ENCODE results near the gene CCDC102A. TPM values are rescaled to one million over a fixed set of nuclear protein-coding genes. Genes with fewer than 3 reads are reported as not detected.
A peak's percentile ranks its signal among the peaks of the same experiment; 100 is the strongest.

The CCDC102A gene
- total RNA-seq, 1 experiment from 2014 or later, result 8.1 TPM

GRCh38 chr16:57477531-57478202, 58.7 kb downstream of the CCDC102A start:
- TF ChIP-seq EZH2 (IDR thresholded peaks at IDR 0.05; ENCODE audit: low read depth), result no peak
- TF ChIP-seq CTCF (conservative IDR thresholded peaks at IDR 0.05), result no peak
- H3K4me2 ChIP-seq, result no peak overlapping the region
- no peak overlapping the region for H3K4me3 ChIP-seq
- CTCF ChIA-PET, result no interaction called here
- POLR2A ChIA-PET (ENCODE audit: unreplicated experiment), result no interaction called here
- no peaks in the 10 kb centered on the region for H3K79me2 ChIP-seq (ENCODE audit: low read depth)
- no TSS peak for BruUV-seq (replicated peaks)
- no peak overlapping the region for H3K27ac ChIP-seq
- intact Hi-C loops (cut with micrococcal nuclease; ENCODE audit: unreplicated experiment), result no loop called here
- H3K9me3 ChIP-seq (ENCODE audit: insufficient read depth, low read depth), result no peaks in the 10 kb centered on the region
- no peak for DNase-seq
- H4K20me1 ChIP-seq (ENCODE audit: insufficient read depth), result no peaks in the 10 kb centered on the region
- no peaks in the 10 kb centered on the region for H3F3A ChIP-seq (ENCODE audit: insufficient read depth, low read depth)
- no peaks in the 10 kb centered on the region for H3K36me3 ChIP-seq (ENCODE audit: low read depth)
- no peaks in the 10 kb centered on the region for H3K9me2 ChIP-seq (ENCODE audit: insufficient read depth)
- no peaks in the 10 kb centered on the region for H3K27me3 ChIP-seq (ENCODE audit: insufficient read depth, low read depth)
- H2AFZ ChIP-seq, result no peak overlapping the region
- no peaks in the 10 kb centered on the region for H3K4me1 ChIP-seq (replicated peaks; ENCODE audit: insufficient read depth)

- no peaks in the 10 kb centered on the region for H3K79me2 ChIP-seq (ENCODE audit: low read depth)
- no TSS peak for BruUV-seq (replicated peaks)
- H2AFZ ChIP-seq, result no peak overlapping the region
- no peak for TF ChIP-seq EZH2 (IDR thresholded peaks at IDR 0.05; ENCODE audit: low read depth)
- TF ChIP-seq CTCF (conservative IDR thresholded peaks at IDR 0.05), result no peak
- POLR2A ChIA-PET (ENCODE audit: unreplicated experiment), result no interaction called here
- no peaks in the 10 kb centered on the region for H3K4me1 ChIP-seq (replicated peaks; ENCODE audit: insufficient read depth)
- intact Hi-C loops (cut with micrococcal nuclease; ENCODE audit: unreplicated experiment), result no loop called here
- H3K9me3 ChIP-seq (ENCODE audit: insufficient read depth, low read depth), result no peaks in the 10 kb centered on the region
- 0 out of 2 replicates have a peak, but pooled peaks cover 4% of the 10 kb centered on the region for H3K36me3 ChIP-seq (ENCODE audit: low read depth)
- no peak overlapping the region for H3K4me3 ChIP-seq
- no peaks in the 10 kb centered on the region for H3K27me3 ChIP-seq (ENCODE audit: insufficient read depth, low read depth)
- H3K27ac ChIP-seq, result no peak overlapping the region
- no peak overlapping the region for H3K4me2 ChIP-seq
- no peaks in the 10 kb centered on the region for H3F3A ChIP-seq (ENCODE audit: insufficient read depth, low read depth)
- H4K20me1 ChIP-seq (ENCODE audit: insufficient read depth), result no peaks in the 10 kb centered on the region
- CTCF ChIA-PET, result no interaction called here
- no peaks in the 10 kb centered on the region for H3K9me2 ChIP-seq (ENCODE audit: insufficient read depth)
- DNase-seq, result no peak
Observed at GRCh38 chr16:57476546-57477410, 59.6 kb downstream of the CCDC102A start.

GRCh38 chr16:57475711-57476339, 60.5 kb downstream of the CCDC102A start:
- POLR2A ChIA-PET (ENCODE audit: unreplicated experiment), result no interaction called here
- no peak overlapping the region for H2AFZ ChIP-seq
- H3K36me3 ChIP-seq (ENCODE audit: low read depth), result 0 out of 2 replicates have a peak, but pooled peaks cover 4% of the 10 kb centered on the region

More at GRCh38 chr16:57475711-57476339, 60.5 kb downstream of the CCDC102A start:
- Histone ChIP-seq H3K4me1 (replicated peaks; ENCODE audit: insufficient read depth) (no peaks in the 10 kb centered on the region), H4K20me1 (ENCODE audit: insufficient read depth) (no peaks in the 10 kb centered on the region), H3K27me3 (ENCODE audit: insufficient read depth, low read depth) (no peaks in the 10 kb centered on the region), H3K79me2 (ENCODE audit: low read depth) (no peaks in the 10 kb centered on the region), H3K27ac (no peak overlapping the region), H3K4me2 (no peak overlapping the region), H3K9me3 (ENCODE audit: insufficient read depth, low read depth) (no peaks in the 10 kb centered on the region), H3K9me2 (ENCODE audit: insufficient read depth) (no peaks in the 10 kb centered on the region), H3K4me3 (no peak overlapping the region), H3F3A (ENCODE audit: insufficient read depth, low read depth) (no peaks in the 10 kb centered on the region)
- CTCF ChIA-PET, result no interaction called here
- no peak for DNase-seq
- TF ChIP-seq CTCF (conservative IDR thresholded peaks at IDR 0.05) (peak; percentile 53; the same call in 1 of the 2 replicates), EZH2 (IDR thresholded peaks at IDR 0.05; ENCODE audit: low read depth) (no peak)
- intact Hi-C loops (cut with micrococcal nuclease; ENCODE audit: unreplicated experiment), result no loop called here
- no TSS peak for BruUV-seq (replicated peaks)
